HG02588 (cell line): ENCODE results near the gene ADGRD1.

ENCODE experiments used
- ATAC-seq: cut with Tn5 transposase; IDR thresholded peaks from one replicate; pipeline ENCODE4 v1.9.1; 2021; ENCODE audit warnings: mild to moderate bottlenecking, moderate library complexity; ENCODE audit not compliant: unreplicated experiment

ADGRD1 gene

DNA sequence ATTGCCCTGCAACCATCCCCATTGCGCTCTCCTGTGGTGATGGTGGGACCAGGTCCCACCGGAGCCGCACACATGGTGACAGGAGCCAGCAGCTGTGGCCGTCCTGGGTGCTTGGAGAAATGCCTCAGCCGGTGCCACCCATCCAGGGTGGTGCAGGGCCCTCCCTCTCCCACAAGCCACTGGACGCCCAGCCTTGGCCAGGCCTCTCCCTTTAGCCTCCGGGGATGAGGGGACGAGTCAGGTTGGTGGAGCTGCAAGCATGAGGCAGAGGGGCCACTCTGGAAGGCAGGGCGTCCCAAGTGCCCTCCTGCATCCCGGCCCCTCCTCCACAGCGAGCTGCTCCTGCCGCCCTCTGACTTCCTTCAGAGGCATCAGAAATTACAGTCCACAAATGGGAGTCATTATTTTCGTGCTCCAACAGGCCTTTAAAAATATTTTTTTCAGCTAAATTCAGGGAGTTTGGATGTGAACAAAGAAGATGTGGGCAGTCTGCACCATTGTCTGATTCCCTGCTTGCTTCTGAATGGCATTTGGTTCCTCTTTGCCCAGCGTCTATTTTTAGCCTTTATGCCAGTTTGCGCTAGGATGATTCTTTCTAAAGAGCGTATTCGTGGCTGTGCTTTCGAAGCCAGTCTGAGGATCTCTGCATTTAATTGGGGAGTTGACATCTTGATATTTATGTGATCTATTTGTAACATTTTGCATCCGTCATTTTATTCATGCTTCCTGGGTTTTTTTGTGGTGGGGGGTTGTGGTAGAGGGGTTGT, 189.4 kb downstream of the ADGRD1 start:
- ATAC-seq = no peak

DNA sequence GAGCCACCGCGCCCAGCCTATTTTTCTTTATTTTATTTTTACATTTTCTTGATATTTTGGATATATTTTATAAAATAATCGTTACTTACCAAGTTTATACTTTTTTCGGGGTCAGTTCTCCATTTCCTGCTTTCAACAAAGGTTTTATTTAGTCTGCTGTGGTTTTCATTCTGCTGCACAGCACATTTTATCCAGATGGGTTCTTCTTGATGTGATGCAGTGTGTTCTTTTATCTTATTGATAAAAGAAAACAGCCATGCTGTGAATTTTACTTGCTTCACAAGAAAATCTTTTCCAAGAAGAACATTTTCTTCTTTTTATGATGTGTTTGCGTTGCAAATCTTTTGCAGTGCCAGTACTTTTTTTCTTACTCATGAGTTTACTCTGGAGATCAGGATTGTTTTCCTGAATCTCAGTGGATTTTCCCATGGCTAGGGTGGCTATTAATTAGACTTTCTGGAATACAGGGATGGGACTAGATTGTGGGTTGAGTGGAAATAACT, 192.5 kb downstream of the ADGRD1 start:
- ATAC-seq = no peak

DNA sequence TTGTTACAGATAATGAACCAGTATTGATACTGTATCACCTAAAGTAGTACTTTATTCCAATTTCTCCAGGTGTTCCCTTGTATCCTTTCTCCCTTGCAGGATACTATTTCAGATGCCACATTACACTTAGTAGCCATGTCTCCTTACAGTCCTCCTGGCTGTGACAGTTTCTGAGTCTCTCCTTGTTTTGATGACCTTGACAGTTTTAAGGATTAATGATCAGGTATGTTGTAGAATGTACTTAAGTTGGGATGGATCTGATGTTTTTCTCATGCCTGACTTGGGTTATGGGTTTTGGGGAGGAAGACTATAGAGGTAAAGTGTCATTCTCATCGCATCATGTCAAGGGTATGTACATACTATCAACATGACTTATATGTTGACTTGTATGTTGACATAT, 193.6 kb downstream of the ADGRD1 start:
- ATAC-seq = no peak

DNA sequence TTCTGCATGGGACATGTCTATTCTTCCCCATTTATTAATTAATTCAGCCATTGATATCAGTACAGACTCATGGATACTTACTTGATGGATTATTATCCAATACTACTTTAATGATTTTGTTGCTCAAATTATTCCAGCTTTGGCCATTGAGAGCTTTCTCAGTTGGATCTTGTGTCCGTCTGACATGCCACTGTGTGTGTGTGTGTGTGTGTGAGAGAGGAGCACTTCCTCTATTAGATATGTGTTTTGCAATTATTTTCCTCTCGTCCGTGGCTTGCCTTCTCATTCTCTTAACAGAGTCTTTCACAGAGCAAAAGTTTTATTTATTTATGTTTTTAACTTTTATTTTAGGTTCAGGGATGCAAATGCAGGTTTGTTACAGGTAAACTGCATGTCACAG, 194.2 kb downstream of the ADGRD1 start:
- no peak for ATAC-seq

DNA sequence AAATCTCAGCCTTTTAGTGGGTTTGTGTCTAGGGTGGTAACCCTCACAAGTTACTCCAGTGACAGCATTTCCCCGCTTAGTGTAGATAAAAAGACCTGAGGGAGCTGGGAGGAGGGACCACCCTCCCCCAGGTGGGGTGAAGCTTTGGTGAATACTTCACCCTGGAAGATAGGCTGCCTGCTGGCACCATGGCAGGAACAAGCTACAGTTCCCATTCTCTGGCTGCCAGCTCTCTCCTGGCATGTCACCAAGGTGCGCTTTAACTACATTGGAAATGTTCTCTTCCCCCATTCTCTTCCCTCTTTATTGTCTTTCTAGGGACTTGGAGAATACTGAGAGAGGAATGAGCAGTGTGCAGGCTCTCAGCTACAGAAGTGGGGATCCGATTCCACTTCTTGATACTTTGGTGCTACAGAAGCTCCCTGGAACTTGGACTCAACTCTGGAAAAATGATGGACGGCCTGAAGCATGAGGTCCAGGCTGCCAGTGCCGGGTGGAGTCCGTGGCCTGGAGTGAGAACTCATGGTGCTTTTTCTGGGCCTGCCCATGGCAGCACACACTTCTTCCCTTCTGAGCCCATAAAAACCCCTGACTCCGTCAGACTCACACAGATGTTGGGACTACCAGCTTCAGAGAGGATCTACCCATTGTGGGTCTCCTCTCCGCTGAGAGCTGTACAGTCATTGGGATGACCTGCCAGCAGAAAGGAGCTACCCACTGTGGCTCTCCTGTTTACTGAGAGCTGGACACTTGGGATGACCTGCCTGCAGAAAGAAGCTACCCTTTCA, 198.0 kb downstream of the ADGRD1 start:
- no peak for ATAC-seq

DNA sequence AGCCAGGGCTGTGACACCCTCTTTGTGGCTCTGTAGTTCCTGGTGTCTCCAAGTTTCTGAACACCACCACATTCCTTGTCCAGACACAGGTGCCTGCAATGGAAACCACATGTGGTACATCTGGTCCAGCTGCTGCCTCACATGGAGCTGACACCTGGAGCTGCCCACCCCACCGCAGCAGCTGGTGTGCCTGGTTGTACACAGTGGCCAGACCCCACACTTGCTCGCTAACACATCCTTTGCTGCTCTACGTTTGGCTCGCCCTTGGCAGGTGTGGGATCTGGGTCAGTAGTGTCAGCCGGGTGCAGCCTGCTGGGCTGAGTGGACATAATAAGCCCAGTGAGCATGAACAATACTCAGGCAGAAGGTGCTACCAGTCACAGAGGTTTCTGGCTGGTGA, 198.9 kb downstream of the ADGRD1 start:
- no peak for ATAC-seq

DNA sequence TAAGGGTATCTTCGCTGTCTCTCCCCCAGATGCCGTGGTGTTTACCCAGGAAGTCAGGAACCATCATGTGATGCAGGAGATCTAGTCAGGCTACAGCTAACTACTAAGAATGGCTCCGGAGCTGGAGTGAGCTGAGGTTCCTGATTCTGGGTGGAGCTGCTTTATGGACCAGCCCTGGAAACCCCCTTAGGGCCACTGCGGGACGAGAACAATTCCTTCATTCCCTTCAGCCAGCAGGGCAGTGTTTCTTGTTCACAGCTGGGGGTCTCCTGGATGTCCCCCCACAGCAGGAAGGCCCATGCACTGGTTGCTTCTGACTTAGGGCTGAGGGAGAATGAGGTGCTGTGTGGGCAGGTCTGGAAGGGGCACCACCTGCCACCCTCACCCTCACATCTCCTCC, 199.3 kb downstream of the ADGRD1 start:
- ATAC-seq = no peak

DNA sequence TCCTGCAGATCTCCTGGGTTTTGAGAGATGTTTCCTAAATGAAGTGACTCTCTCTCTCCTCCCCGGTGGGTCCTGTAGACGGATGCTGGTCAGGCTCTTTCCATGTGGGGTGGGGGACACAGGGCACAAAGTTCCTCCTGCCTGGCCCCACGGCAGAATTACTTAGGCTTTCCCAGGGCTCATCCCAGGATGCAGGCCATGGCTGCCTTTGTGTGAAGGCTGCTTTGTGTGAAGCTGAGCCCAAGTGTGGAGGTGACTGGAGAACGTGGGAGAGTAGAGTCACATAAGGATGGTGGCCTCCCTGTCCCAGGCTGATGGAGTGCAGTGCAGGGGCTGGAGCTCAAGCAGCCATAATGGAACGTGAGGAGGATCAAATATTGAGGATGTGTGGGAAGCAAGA, 200.2 kb downstream of the ADGRD1 start:
- ATAC-seq = no peak

DNA sequence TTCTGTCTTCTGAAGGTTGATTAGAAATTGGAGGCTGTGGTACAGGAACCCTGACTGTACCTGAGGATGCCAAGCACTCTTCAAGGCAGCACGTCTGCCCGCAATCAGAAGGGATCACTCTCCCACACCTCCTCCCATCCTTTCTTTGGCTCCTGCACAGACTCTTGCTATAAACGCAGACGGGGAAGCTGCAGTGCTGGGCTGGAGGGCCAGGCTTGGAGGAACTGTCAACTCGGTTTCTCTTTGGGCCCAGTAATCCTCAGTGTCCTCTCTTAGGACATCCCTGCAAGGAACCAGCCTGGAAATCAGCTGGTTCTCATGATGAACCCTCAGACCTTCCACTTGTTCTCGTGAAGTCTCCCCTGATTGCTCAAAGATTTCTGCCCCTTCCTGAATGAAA, 201.4 kb downstream of the ADGRD1 start:
- no peak for ATAC-seq

DNA sequence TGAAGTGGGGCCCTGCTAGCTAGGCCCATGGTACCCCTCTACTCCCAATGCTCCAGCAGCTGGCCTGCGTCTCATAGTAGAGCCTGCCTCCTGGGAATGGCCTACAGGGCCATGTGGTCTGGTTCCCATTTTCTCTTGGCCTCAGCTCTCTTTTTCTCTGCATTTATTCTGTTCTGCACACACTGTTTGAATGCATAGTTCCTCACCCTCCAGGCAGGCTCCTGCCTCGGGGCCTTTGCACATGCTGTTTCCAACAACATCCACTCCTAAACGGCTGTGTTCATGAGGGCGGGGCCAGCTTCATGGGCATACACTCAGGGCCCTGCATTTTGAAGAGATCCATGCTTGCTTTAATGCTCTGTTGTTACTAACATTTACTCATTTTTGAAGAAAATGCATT, 204.0 kb downstream of the ADGRD1 start:
- ATAC-seq = no peak

DNA sequence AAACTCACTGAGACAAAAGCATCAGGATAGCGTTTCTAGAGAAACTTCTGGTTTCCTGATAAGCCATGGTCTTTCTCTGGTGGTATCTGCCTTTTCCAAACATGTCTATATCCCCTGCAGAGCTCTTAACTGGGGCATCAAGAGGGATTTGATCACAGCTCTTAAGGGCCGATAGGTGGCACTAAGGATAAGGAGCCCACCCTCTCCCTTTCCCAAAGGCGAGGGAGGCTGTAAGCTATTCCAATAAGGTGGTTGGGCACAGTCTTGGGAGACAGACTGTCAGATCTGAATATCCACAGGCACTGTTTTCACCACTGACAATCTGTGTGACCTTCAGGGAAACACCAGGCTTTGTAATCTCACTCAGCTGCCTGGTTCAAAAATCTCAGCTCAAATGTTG, 206.0 kb downstream of the ADGRD1 start:
- no peak for ATAC-seq

DNA sequence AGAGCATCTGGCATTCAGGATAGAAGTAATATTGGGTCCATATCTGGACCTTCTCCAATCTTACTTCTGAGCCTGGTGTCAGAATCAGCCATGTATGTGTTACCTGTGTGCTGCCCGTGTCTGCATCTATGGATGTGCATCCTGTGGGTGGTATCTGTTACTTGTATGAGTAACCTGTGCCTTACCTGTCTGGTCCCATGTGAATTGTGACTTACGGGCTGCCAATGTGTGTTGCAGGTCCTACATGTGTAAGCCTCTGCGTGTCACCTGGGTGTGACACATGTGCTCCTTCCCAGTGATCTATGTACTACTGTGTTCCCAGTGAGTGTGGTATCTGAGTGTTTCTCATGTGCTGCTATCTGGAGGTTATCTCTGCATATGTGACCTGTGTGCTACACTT, 208.4 kb downstream of the ADGRD1 start:
- ATAC-seq = no peak

DNA sequence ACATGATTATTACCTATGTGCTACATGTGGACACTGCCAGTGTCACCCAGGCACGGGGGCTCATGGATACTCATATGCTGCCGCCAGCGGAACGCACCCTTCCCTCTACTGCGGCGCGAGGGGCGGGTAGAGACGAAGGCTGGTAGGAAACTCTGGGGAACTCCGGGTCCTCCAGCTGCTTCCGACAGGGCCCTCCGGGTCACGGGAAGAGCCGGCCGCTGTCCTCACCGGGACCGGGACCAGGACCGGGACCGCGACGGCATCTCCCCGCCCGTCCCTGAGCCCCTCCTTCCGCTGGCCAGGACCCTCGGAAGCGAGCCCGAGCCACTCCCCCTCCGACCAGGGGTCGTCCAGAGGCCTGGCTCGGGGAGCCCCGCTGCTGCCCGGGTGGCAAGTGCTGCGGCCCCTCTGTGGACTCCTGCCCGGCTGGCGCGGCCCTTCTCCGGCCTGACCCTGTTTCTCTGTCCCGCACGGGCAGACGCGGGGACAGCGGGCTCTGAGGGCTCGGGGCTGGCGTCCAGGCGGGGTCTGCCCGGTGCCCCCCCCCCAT, 209.6 kb downstream of the ADGRD1 start:
- no peak for ATAC-seq

DNA sequence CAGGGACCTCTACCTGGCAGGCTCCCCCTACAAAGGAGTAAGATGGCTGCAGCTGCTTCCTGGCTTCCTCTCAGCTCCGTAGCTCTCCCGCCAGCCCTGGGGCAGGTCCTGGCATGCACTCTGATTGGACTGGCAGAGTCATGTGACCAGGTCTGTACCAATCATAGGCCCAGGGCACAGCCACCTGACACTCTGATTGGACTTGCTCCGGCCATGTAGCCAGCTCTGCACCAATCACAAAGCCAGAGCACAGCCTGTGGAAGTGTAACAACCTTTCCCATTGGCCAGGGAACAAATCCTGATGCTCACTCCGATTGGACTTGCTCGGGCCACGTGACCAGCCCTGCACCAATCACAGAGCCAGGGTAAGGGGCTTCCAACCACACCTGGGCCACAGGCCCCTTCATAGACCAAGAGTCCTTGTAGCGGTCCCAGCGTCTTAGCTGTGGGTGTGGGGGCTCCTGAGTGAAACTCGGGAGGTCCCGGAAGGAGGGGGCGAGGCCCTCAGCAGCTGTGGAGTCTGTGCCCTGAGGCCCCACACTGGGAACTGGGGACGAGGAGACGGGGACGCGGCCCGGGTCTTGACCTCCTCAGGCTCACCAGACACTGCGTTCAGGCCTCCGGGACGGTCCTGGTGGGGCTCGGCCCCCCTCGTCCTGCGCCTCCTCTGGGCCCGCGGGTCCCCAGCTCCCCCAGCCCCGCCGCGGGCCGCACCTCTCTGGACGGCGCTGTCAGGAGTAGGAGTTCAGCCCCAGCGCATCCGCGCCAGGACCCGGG, 210.6 kb downstream of the ADGRD1 start:
- no peak for ATAC-seq

DNA sequence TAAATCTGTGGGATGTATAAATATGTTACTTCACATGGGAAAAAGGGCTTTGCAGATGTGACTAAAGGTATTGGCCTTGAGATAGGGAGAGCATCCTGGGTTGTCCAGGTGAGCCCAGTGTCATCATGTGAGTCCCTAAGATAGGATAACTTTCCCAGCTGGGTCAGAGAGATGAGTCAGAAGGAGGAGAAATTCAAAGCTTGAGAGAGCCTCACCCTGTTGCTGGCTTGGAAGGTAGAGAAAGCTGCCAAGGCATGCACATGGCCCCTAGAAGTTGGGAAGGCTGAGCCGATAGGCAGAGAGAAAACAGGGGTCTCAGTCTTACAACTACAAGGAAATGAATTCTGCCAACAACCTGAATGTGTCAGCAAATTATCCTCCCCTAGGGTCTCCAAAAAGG, 213.0 kb downstream of the ADGRD1 start:
- ATAC-seq = no peak

DNA sequence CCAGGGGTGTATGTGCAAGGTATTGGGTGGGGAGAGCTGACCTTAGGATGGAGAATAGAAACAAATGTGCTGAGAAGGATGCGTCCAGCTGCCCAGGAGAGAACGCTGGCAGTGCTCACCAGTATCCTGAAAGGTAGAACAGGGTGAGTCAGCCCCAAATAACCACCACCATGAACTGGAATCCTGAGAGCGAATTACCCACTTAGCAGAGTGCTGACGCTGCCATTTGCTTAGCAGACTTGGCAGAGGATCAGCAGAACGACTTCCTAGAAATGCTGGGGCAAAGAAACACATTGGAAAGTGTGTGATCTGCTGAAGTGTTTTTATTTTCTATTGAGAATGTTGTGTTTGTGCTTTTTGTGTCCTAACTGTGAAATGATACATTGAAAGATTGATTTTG, 213.6 kb downstream of the ADGRD1 start:
- ATAC-seq = no peak

DNA sequence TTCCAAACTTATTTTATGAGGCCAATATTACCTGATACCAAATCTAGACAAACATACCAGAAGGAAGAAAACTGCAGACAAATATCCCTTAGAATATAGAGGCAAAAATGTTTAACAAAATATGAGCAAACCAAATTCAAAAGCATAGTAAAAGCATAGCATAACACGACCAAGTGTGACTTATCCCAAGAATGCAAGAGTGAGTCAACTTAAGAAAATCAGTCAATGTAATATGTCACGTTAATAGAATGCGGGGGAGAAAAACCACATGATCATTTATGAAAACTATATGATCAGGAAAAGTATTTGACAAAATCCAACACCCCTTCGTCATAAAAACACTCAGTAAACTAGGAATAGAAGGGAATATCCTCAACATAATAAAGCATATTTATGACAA, 217.3 kb downstream of the ADGRD1 start:
- ATAC-seq = no peak

DNA sequence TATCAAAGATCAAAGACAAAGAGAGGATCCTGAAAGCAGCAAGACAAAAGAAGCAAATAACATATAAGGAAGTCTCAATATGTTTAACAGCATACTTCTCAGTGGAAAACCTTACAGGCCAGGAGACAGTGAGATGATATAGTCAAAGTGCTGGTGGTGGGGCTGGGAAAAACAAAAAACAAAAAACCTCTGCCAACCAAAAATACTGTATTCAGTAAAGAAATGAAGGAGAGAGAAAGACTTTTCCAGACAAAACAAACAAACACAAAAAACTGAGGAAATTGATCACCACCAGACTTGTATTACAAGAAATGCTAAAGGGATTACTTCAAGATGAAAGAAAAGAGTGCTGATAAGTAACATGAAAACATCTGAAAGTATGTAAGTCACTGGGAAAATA, 221.2 kb downstream of the ADGRD1 start:
- no peak for ATAC-seq

DNA sequence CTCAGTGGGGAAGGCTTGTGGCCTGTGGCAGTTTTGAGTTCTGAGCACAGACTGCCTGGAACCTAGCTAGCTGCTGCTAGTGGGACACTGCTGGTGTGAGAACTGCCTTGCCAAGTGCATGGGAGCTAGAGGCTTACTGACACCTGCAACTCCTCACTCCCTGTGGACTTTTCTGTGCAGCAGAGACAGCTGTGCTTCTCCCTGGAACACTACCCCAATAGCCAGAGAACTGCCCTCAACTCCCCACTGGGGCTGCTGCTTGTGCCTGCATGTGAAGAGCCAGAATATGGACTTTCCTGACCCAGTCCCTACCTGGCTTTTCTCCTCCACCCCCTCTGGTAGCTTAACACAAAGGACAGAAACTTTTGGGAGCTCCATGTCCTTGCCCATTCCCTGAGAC, 222.6 kb downstream of the ADGRD1 start:
- no peak for ATAC-seq

DNA sequence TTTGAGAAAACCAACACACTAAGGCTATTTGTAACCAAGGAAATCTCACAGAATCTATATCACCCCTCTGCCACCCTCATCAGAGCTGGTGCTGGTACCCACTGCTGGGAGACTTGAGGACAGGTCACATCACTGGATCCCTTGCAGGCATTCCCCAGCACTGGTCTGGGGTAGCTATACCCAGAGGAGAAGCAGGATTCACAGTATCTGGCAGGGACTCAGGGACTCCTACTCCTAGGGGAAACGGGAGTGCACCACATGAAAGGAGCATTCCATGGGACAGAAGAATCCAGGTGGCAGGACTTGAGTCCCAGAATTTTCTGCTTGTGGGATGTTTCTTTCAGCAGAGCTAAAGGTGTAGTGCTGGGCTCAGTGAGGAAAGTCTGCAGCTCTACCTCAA, 223.2 kb downstream of the ADGRD1 start:
- ATAC-seq = no peak

DNA sequence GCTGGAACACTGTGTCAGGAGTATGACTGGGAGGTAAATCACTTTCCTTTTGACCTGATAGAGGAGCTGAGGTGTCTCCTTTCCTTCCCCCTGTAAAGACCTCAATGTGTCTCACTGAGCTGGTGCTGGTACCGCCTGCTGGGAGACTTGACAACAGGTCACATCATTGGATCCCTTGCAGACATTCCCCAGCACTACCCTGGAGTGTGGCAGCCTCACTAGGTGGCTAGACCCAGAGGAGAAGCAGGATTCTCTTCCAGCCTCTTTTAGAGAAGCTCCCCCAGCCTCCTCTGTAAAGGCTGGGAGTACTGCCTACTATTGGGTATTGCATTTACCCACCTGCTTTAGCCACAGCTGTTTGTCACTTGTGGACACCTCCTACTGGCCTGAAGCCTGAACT, 223.9 kb downstream of the ADGRD1 start:
- no peak for ATAC-seq
